H9 (cell line): ENCODE measurements around the gene TINAG. TPM values are rescaled to one million over a fixed set of nuclear protein-coding genes. Genes with fewer than 3 reads are reported as not detected.

Source experiments
- DNase-seq: peaks from one replicate; pipeline ENCODE4 v3.0.0-alpha.2; 2017
- H2AFZ ChIP-seq: one replicate; pipeline ENCODE4 v1.6.1; 2013; ENCODE audit warnings: mild to moderate bottlenecking, low read length, control low read depth, moderate library complexity
- H2AK5ac ChIP-seq: 2 replicates; pipeline ENCODE4 v1.6.1; 2013; ENCODE audit warnings: low read length, control low read depth, mixed read lengths; ENCODE audit not compliant: insufficient read length
- H2BK120ac ChIP-seq: one replicate; pipeline ENCODE4 v1.6.1; 2013; ENCODE audit warnings: low read depth, mild to moderate bottlenecking, low read length, control low read depth, inconsistent platforms; ENCODE audit not compliant: poor library complexity, severe bottlenecking
- H2BK12ac ChIP-seq: 2 replicates; pipeline ENCODE4 v1.6.1; 2013; ENCODE audit warnings: low read length, control low read depth, mixed read lengths, low read depth; ENCODE audit not compliant: insufficient read length
- H2BK15ac ChIP-seq: 2 replicates; pipeline ENCODE4 v1.6.1; 2013; ENCODE audit warnings: low read depth, low read length, control low read depth
- H2BK20ac ChIP-seq: one replicate; pipeline ENCODE4 v1.6.1; 2013; ENCODE audit warnings: low read depth, mild to moderate bottlenecking, low read length, control low read depth, inconsistent platforms; ENCODE audit not compliant: poor library complexity, severe bottlenecking
- H2BK5ac ChIP-seq: 2 replicates; pipeline ENCODE4 v1.6.1; 2013; ENCODE audit warnings: low read length, control low read depth, mixed read lengths; ENCODE audit not compliant: insufficient read length
- H3K14ac ChIP-seq: 2 replicates; pipeline ENCODE4 v1.6.1; 2013; ENCODE audit warnings: low read length, control low read depth; ENCODE audit not compliant: insufficient read depth
- H3K18ac ChIP-seq: 2 replicates; pipeline ENCODE4 v1.6.1; 2013; ENCODE audit warnings: low read depth, mild to moderate bottlenecking, mixed read lengths, low read length, control low read depth; ENCODE audit not compliant: insufficient read length
- H3K23ac ChIP-seq: 2 replicates; pipeline ENCODE4 v1.6.1; 2013; ENCODE audit warnings: low read length, control low read depth, mixed read lengths, low read depth; ENCODE audit not compliant: insufficient read length
- H3K23me2 ChIP-seq: 2 replicates; pipeline ENCODE4 v1.6.1; 2013; ENCODE audit warnings: low read depth, mild to moderate bottlenecking, mixed read lengths, low read length, control low read depth; ENCODE audit not compliant: insufficient read length, poor library complexity, severe bottlenecking
- H3K27ac ChIP-seq: 2 replicates; pipeline ENCODE4 v1.5.1; 2013; ENCODE audit warnings: low read length, control low read depth, mixed read lengths, low read depth; ENCODE audit not compliant: insufficient read length
- H3K27me3 ChIP-seq: 2 replicates; pipeline ENCODE4 v1.6.1; 2013; ENCODE audit warnings: low read length, control low read depth, inconsistent platforms; ENCODE audit not compliant: insufficient read depth
- H3K4ac ChIP-seq: 2 replicates; pipeline ENCODE4 v1.6.1; 2013; ENCODE audit warnings: low read depth, mild to moderate bottlenecking, control low read depth, inconsistent platforms, low read length, moderate library complexity
- H3K4me1 ChIP-seq: 2 replicates; pipeline ENCODE4 v1.6.1; 2013; ENCODE audit warnings: low read length, control low read depth, inconsistent platforms; ENCODE audit not compliant: insufficient read depth
- H3K4me2 ChIP-seq: 2 replicates; pipeline ENCODE4 v1.6.1; 2013; ENCODE audit warnings: low read length, control low read depth, mixed read lengths; ENCODE audit not compliant: insufficient read length, insufficient read depth
- H3K56ac ChIP-seq: 2 replicates; pipeline ENCODE4 v1.6.1; 2013; ENCODE audit warnings: low read depth, mild to moderate bottlenecking, mixed read lengths, low read length, control low read depth; ENCODE audit not compliant: insufficient read length
- H3K79me1 ChIP-seq: 2 replicates; pipeline ENCODE4 v1.6.1; 2013; ENCODE audit warnings: low read depth, mild to moderate bottlenecking, moderate library complexity, low read length, control low read depth, inconsistent platforms; ENCODE audit not compliant: insufficient read depth, poor library complexity, severe bottlenecking
- H3K79me2 ChIP-seq: 2 replicates; pipeline ENCODE4 v1.6.1; 2013; ENCODE audit warnings: low read length, control low read depth, inconsistent platforms; ENCODE audit not compliant: insufficient read depth
- H3K9ac ChIP-seq: 2 replicates; pipeline ENCODE4 v1.6.1; 2013; ENCODE audit warnings: low read length, control low read depth, mixed read lengths; ENCODE audit not compliant: insufficient read length; ENCODE audit errors: extremely low read depth
- H3K9me3 ChIP-seq: one replicate; pipeline ENCODE4 v1.6.1; 2013; ENCODE audit warnings: low read depth, low read length, inconsistent platforms; ENCODE audit not compliant: control insufficient read depth
- H3T11ph ChIP-seq: one replicate; pipeline ENCODE4 v1.6.1; 2013; ENCODE audit warnings: mild to moderate bottlenecking, low read length, control low read depth, inconsistent platforms
- H4K20me1 ChIP-seq: one replicate; pipeline ENCODE4 v1.6.1; 2013; ENCODE audit not compliant: control insufficient read depth, insufficient read length, insufficient read depth
- H4K5ac ChIP-seq: 2 replicates; pipeline ENCODE4 v1.6.1; 2013; ENCODE audit warnings: low read depth, mild to moderate bottlenecking, mixed read lengths, low read length, control low read depth; ENCODE audit not compliant: insufficient read length
- H4K8ac ChIP-seq: replicated peaks from 2 replicates; pipeline ENCODE4 v1.6.1; 2013; ENCODE audit warnings: low read length, control low read depth, mixed read lengths, low read depth; ENCODE audit not compliant: insufficient read length
- H4K91ac ChIP-seq: 2 replicates; pipeline ENCODE4 v1.6.1; 2013; ENCODE audit warnings: low read depth, mild to moderate bottlenecking, moderate library complexity, mixed read lengths, low read length, control low read depth; ENCODE audit not compliant: insufficient read length
- H3K27ac Mint-ChIP-seq, 3 experiments: 2 replicates in 2 of 3; 3 replicates in 1 of 3; pipeline ENCODE4 v1.8.0; 2020 to 2021; ENCODE audit warnings: mixed read lengths in 3 of 3, mild to moderate bottlenecking in 1 of 3, moderate library complexity in 1 of 3
- H3K27me3 Mint-ChIP-seq: 2 replicates; pipeline ENCODE4 v1.8.0; 2021; ENCODE audit warnings: low read depth, mild to moderate bottlenecking, moderate library complexity, mixed read lengths
- H3K36me3 Mint-ChIP-seq, 3 experiments: 2 replicates in 2 of 3; 3 replicates in 1 of 3; pipeline ENCODE4 v1.8.0; 2020 to 2021; ENCODE audit warnings: low read depth in 3 of 3, mixed read lengths in 3 of 3; ENCODE audit not compliant: insufficient read depth in 1 of 3
- H3K4me1 Mint-ChIP-seq, 2 experiments: 2 replicates each; pipeline ENCODE4 v1.8.0; 2020; ENCODE audit warnings: mixed read lengths in 2 of 2
- H3K4me3 Mint-ChIP-seq, 2 experiments: 2 replicates in 1 of 2; 3 replicates in 1 of 2; pipeline ENCODE4 v1.8.0; 2020 to 2021; ENCODE audit warnings: mild to moderate bottlenecking in 2 of 2, mixed read lengths in 2 of 2, moderate library complexity in 1 of 2
- H3K9me3 Mint-ChIP-seq, 2 experiments: 2 replicates in 1 of 2; 3 replicates in 1 of 2; pipeline ENCODE4 v1.8.0; 2020; ENCODE audit warnings: mild to moderate bottlenecking in 2 of 2, mixed read lengths in 2 of 2, moderate library complexity in 1 of 2
- CTCF ChIP-seq: fragments of 200-600 bp; sonication (generic); conservative IDR thresholded peaks from 3 replicates; pipeline ENCODE4 v1.8.0; 2021; ENCODE audit warnings: antibody characterized with exemption, mild to moderate bottlenecking
- WGBS: extraction: QIAGEN DNeasy Blood & Tissue Kit; methylation state at CpG from one replicate; pipeline ENCODE4 v1.1.7; 2013; ENCODE audit warnings: missing lambda C conversion rate, low lambda C conversion rate, mixed read lengths; ENCODE audit not compliant: insufficient read length; ENCODE audit errors: extremely low coverage; 5-methylcytosine and 5-hydroxymethylcytosine counted together
- total RNA-seq: library from RNA; stranded (reverse); gene quantifications from 2 replicates; pipeline ENCODE4 v1.2.1, GENCODE V29; 2021

The TINAG gene
- total RNA-seq, 1 experiment from 2014 or later: not detected

GRCh38 chr6:54335871-54336270 is 27.6 kb downstream of the TINAG start:
- no peak overlapping the region for H2BK12ac ChIP-seq
- no peaks in the 10 kb centered on the region for H3K23me2 ChIP-seq
- no peak overlapping the region for H3K27ac Mint-ChIP-seq
- no peak for DNase-seq
- H3K9ac ChIP-seq: no peak overlapping the region
- peaks cover 11 to 13% of the 10 kb centered on the region in 2 experiments for H3K4me1 Mint-ChIP-seq
- no peak overlapping the region for H4K5ac ChIP-seq
- no peak for TF ChIP-seq CTCF
- H3K79me2 ChIP-seq: no peaks in the 10 kb centered on the region
- H3K4ac ChIP-seq: no peak overlapping the region
- no peak overlapping the region for H3K4me3 Mint-ChIP-seq
- H2BK5ac ChIP-seq: no peak overlapping the region
- H3K23ac ChIP-seq: no peak overlapping the region
- no peak overlapping the region for H3K4me2 ChIP-seq
- H3K36me3 Mint-ChIP-seq: peaks cover 0 to 6% (median 0%) of the 10 kb centered on the region in 3 experiments; a peak in 5 of 7 replicates
- H3K14ac ChIP-seq: no peak overlapping the region
- H4K91ac ChIP-seq: no peak overlapping the region
- no peaks in the 10 kb centered on the region for H4K20me1 ChIP-seq
- no peaks in the 10 kb centered on the region for H3K27me3 ChIP-seq
- no peak overlapping the region for H2BK120ac ChIP-seq
- no peak overlapping the region for H3K18ac ChIP-seq
- H3K4me1 ChIP-seq: no peaks in the 10 kb centered on the region; the same call in 1 of the 2 replicates
- no peak overlapping the region for H4K8ac ChIP-seq
- peaks cover 4 to 10% of the 10 kb centered on the region in 2 experiments; a peak in 4 of 5 replicates for H3K9me3 Mint-ChIP-seq
- no peak overlapping the region for H2AFZ ChIP-seq
- no peak overlapping the region for H3K27ac ChIP-seq
- no peaks in the 10 kb centered on the region for H3K79me1 ChIP-seq
- no peak overlapping the region for H3T11ph ChIP-seq
- H3K9me3 ChIP-seq: no peaks in the 10 kb centered on the region
- no peak overlapping the region for H2BK20ac ChIP-seq
- no peak overlapping the region for H2AK5ac ChIP-seq
- H3K27me3 Mint-ChIP-seq: no peaks in the 10 kb centered on the region
- no peak overlapping the region for H2BK15ac ChIP-seq
- WGBS: no CpG with 5 or more reads among the region's 2 CpGs
- no peak overlapping the region for H3K56ac ChIP-seq
